T-helper 9 cell (primary cell): ENCODE data around the gene KIF1A.
"Not testable (repeated sequence)": the region's sequence is repeated elsewhere in the genome, so short reads cannot be mapped to it uniquely, and the experiment has no call there.

Experiments
- DNase-seq: peaks from one replicate; pipeline ENCODE4 v3.0.0-alpha.2; 2020

KIF1A gene

GRCh38 chr2:240698852-240699561, 121.0 kb downstream of the KIF1A start:
- DNase-seq, result not testable (repeated sequence)

GRCh38 chr2:240696469-240696868, 123.5 kb downstream of the KIF1A start:
- not testable (repeated sequence) for DNase-seq

GRCh38 chr2:240695593-240695992, 124.4 kb downstream of the KIF1A start:
- not testable (repeated sequence) for DNase-seq

- not testable (repeated sequence) for DNase-seq
Measured at GRCh38 chr2:240694304-240694703, 125.7 kb downstream of the KIF1A start.

- DNase-seq, result not testable (repeated sequence)
Measured at GRCh38 chr2:240692583-240693561, 127.1 kb downstream of the KIF1A start.

GRCh38 chr2:240691631-240692420, 128.2 kb downstream of the KIF1A start, which contains the start of gene AQP12A:
TSS of gene AQP12A (plus strand) at chr2:240691866. CDS start at chr2:240691914, 48 bp downstream.
- DNase-seq, result not testable (repeated sequence)

GRCh38 chr2:240691075-240691427, 129.0 kb downstream of the KIF1A start:
- DNase-seq, result not testable (repeated sequence)

- not testable (repeated sequence) for DNase-seq
Measured at GRCh38 chr2:240690421-240691074, 129.5 kb downstream of the KIF1A start.

GRCh38 chr2:240689975-240690374, 130.0 kb downstream of the KIF1A start:
- DNase-seq, result no peak

GRCh38 chr2:240688553-240688919, 131.5 kb downstream of the KIF1A start:
- no peak for DNase-seq

GRCh38 chr2:240687741-240688552, 132.1 kb downstream of the KIF1A start:
- no peak for DNase-seq

- DNase-seq, result no peak
Measured at GRCh38 chr2:240687045-240687740, 132.8 kb downstream of the KIF1A start.

- no peak for DNase-seq
Measured at GRCh38 chr2:240686460-240686859, 133.6 kb downstream of the KIF1A start.

- no peak for DNase-seq
Measured at GRCh38 chr2:240685771-240686371, 134.1 kb downstream of the KIF1A start.

- DNase-seq, result not testable (repeated sequence)
Measured at GRCh38 chr2:240683980-240684728, 135.9 kb downstream of the KIF1A start.

GRCh38 chr2:240683329-240683979, 136.6 kb downstream of the KIF1A start:
- DNase-seq, result not testable (repeated sequence)

GRCh38 chr2:240682431-240683224, 137.4 kb downstream of the KIF1A start, which contains the start of gene AQP12B:
TSS of gene AQP12B (minus strand) at chr2:240682885. CDS start at chr2:240682837, 48 bp downstream.
- DNase-seq, result not testable (repeated sequence)

GRCh38 chr2:240680185-240680584, 139.8 kb downstream of the KIF1A start:
- not testable (repeated sequence) for DNase-seq
